K562 (cell line): Measurements from ENCODE around the gene VDR. TPM values are rescaled to one million over a fixed set of nuclear protein-coding genes. Genes with fewer than 3 reads are reported as not detected.

ENCODE experiments used
- ATAC-seq: fragments of 200-7000 bp; cut with Tn5 transposase; 3 replicates; pipeline ENCODE4 v1.9.1; 2020; ENCODE audit warnings: moderate library complexity
- BruUV-seq: library from RNA; stranded (reverse); fragments of 400-500 nt; replicated peaks from 2 replicates; lab custom pipeline; 2021; lab: Mats Ljungman, UMichigan
- CTCF ChIA-PET: fragments of 300-600 bp; formaldehyde crosslinking; extraction: SDS; loops from one replicate; lab custom pipeline; 2021; ENCODE audit warnings: low intra/inter-chr PET ratio; lab: Yijun Ruan, JAX
- POLR2A ChIA-PET: fragments of 300-600, 350-650 bp; sonication (Branson Sonifier 250); formaldehyde crosslinking; extraction: SDS; loops from one replicate; lab custom pipeline; 2021; ENCODE audit warnings: antibody characterized with exemption, inconsistent platforms; lab: Yijun Ruan, JAX
- DNase-seq, 4 experiments: peaks; one replicate each; pipeline versions ENCODE4 v3.0.0 to v3.0.0-alpha.2; 2011 to 2018; ENCODE audit warnings: low spot score in 3 of 4, mixed read lengths in 3 of 4; ENCODE audit errors: extremely low read depth in 1 of 4
- FAIRE-seq: peaks from 2 replicates; lab custom pipeline; 2011; peaks lifted over from hg19 to GRCh38; lab: Jason Lieb, UNC
- H2AFZ ChIP-seq: 2 replicates; pipeline ENCODE4 v1.6.0; 2011; ENCODE audit warnings: low read depth, low read length, control low read depth, inconsistent platforms
- H3K27ac ChIP-seq: fragments of 200-600 bp; 3 replicates; pipeline ENCODE4 v1.8.0; 2011; ENCODE audit warnings: low read depth, mild to moderate bottlenecking, control low read depth, inconsistent platforms, low read length, moderate library complexity, mixed read lengths; ENCODE audit errors: extremely low read depth
- H3K27me3 ChIP-seq, 2 experiments: fragments of 300-600 bp in 1 of 2; 2 replicates in 1 of 2; 3 replicates in 1 of 2; pipeline versions ENCODE4 v1.6.0 to v1.8.0; 2011; ENCODE audit warnings: inconsistent platforms in 2 of 2, low read length in 2 of 2, mild to moderate bottlenecking in 1 of 2, mixed read lengths in 1 of 2, moderate library complexity in 1 of 2; ENCODE audit not compliant: control insufficient read depth in 2 of 2, insufficient read depth in 2 of 2
- H3K36me3 ChIP-seq: fragments of 300-600 bp; 3 replicates; pipeline ENCODE4 v1.8.0; 2011; ENCODE audit warnings: mild to moderate bottlenecking, low read length, inconsistent platforms; ENCODE audit not compliant: control insufficient read depth, insufficient read depth
- H3K4me1 ChIP-seq, 2 experiments: fragments of 200-600 bp in 1 of 2; replicated peaks in 1 of 2; 2 replicates in 1 of 2; 3 replicates in 1 of 2; pipeline versions ENCODE4 v1.5.1 to v1.8.0; 2011; ENCODE audit warnings: inconsistent platforms in 2 of 2, low read length in 2 of 2, mild to moderate bottlenecking in 1 of 2, mixed read lengths in 1 of 2, moderate library complexity in 1 of 2; ENCODE audit not compliant: control insufficient read depth in 2 of 2, insufficient read depth in 2 of 2
- H3K4me2 ChIP-seq: 2 replicates; pipeline ENCODE4 v1.6.1; 2011; ENCODE audit warnings: low read length, control low read depth, inconsistent platforms, mixed read lengths; ENCODE audit not compliant: insufficient read depth
- H3K4me3 ChIP-seq: fragments of 200-600 bp; sonication (generic), shearing (Covaris generic); 2 replicates; pipeline ENCODE4 v1.5.1; 2016; ENCODE audit warnings: control low read depth, inconsistent platforms
- H3K79me2 ChIP-seq: fragments of 200-600 bp; 3 replicates; pipeline ENCODE4 v1.8.0; 2011; ENCODE audit warnings: low read length, inconsistent platforms; ENCODE audit not compliant: control insufficient read depth, insufficient read depth
- H3K9ac ChIP-seq, 2 experiments: 2 replicates each; pipeline versions ENCODE4 v1.6.0 to v1.6.1; 2011; ENCODE audit warnings: low read depth in 2 of 2, low read length in 2 of 2, control low read depth in 1 of 2, inconsistent platforms in 1 of 2, mild to moderate bottlenecking in 1 of 2, mixed read lengths in 1 of 2; ENCODE audit not compliant: insufficient read depth in 1 of 2
- H3K9me1 ChIP-seq: one replicate; pipeline ENCODE4 v1.6.0; 2011; ENCODE audit warnings: inconsistent platforms, mild to moderate bottlenecking, low read length, moderate library complexity; ENCODE audit not compliant: control insufficient read depth, insufficient read depth
- H3K9me3 ChIP-seq: replicated peaks from 2 replicates; pipeline ENCODE4 v1.5.1; 2011; ENCODE audit warnings: low read depth, low read length, inconsistent platforms; ENCODE audit not compliant: control insufficient read depth, insufficient read depth
- H4K20me1 ChIP-seq: replicated peaks from 2 replicates; pipeline ENCODE4 v1.6.1; 2011; ENCODE audit warnings: low read length, inconsistent platforms, mixed read lengths; ENCODE audit not compliant: control insufficient read depth, insufficient read depth
- HOMEZ ChIP-seq: fragments of 250-450 bp; sonication (Bioruptor Pico); IDR thresholded peaks from 2 replicates; pipeline ENCODE4 v1.4.0; 2020; ENCODE audit warnings: mild to moderate bottlenecking, moderate library complexity
- MAFK ChIP-seq: IDR thresholded peaks from 2 replicates; pipeline ENCODE4 v1.6.1; 2011; ENCODE audit warnings: low read length, improper control_type of control experiment
- MEIS2 ChIP-seq: fragments of 450-650 bp; IDR thresholded peaks from 2 replicates; pipeline ENCODE4 v1.6.1; 2014; ENCODE audit warnings: mild to moderate bottlenecking; ENCODE audit not compliant: partially characterized antibody
- MYC ChIP-seq, 2 experiments: fragments of 250-450 bp in 1 of 2; sonication (Bioruptor Pico) in 1 of 2; IDR thresholded peaks; 2 replicates each; pipeline versions ENCODE4 v1.5.1 to v1.6.1; 2012 to 2021; ENCODE audit warnings: low read depth in 2 of 2, borderline replicate concordance in 1 of 2, improper control_type of control experiment in 1 of 2, low read length in 1 of 2, mild to moderate bottlenecking in 1 of 2, moderate library complexity in 1 of 2
- ZNF134 ChIP-seq: fragments of 250-450 bp; sonication (Bioruptor Pico); conservative IDR thresholded peaks from 2 replicates; pipeline ENCODE4 v1.4.0; 2020
- WGBS: fragments of 100-300 bp; shearing (Covaris generic); methylation state at CpG from one replicate; pipeline ENCODE4 v1.1.6; 2016; ENCODE audit warnings: low coverage, mixed read lengths; ENCODE audit not compliant: insufficient coverage; ENCODE audit errors: missing lambda C conversion rate; 5-methylcytosine and 5-hydroxymethylcytosine counted together
- in situ Hi-C: fragments of 300-500 bp; cut with MboI; formaldehyde crosslinking; loops from 4 replicates; pipeline ENCODE4 v1.15.0; 2018; ENCODE audit warnings: inconsistent platforms, mixed read lengths
- intact Hi-C: fragments of 100-400 bp; cut with micrococcal nuclease; formaldehyde crosslinking; loops from 2 replicates; pipeline ENCODE4 v1.14.2; 2022
- polyA plus RNA-seq, 8 experiments: library from polyadenylated mRNA; depleted of rRNA in 4 of 8; stranded (reverse) in 5 of 8; unstranded in 3 of 8; fragments of >200 nt; fragmentation: Nextera tagmentation in 2 of 8; fragmentation: Illumina TruSeq in 1 of 8; extraction: Ambion mirVana in 2 of 8; extraction: Trizol in 1 of 8; gene quantifications; 2 replicates each; pipeline versions ENCODE4 v1.2.1 to v1.2.3, GENCODE V29; 2011 to 2014; ENCODE audit warnings: inconsistent platforms in 1 of 8, missing spikeins in 1 of 8
- total RNA-seq, 7 experiments: library from RNA; depleted of rRNA in 6 of 7; stranded (reverse); fragments of >200 nt in 6 of 7; fragmentation: Illumina TruSeq in 2 of 7; extraction: Trizol in 2 of 7; gene quantifications; 2 replicates each; pipeline versions ENCODE4 v1.2.1 to v1.2.3, GENCODE V29; 2011 to 2021; ENCODE audit warnings: low replicate concordance in 1 of 7

VDR gene
- total and polyA plus RNA-seq, 9 of the 15 experiments (the other 6 are each of a cell fraction or from before 2014, with no cell fraction given): 0.61 to 4.8 (median 2.0) TPM

GRCh38 chr12:47824635-47825034 is 80.2 kb downstream of the VDR start:
- Histone ChIP-seq H3K36me3 (no peaks in the 10 kb centered on the region), H3K4me3 (no peak overlapping the region), H2AFZ (no peak overlapping the region)
- FAIRE-seq: no peak
- in situ Hi-C loops: no loop called here
- intact Hi-C loops: no loop called here
- TF ChIP-seq MAFK (no peak), HOMEZ (no peak), MEIS2 (no peak), ZNF134 (CRISPR knock-in tag) (no peak), MYC (IDR thresholded peaks at IDR 0.05; ENCODE audit: low read depth, low read length) (no peak), MYC (CRISPR knock-in tag; IDR thresholded peaks at IDR 0.05; ENCODE audit: borderline replicate concordance, low read depth) (no peak)
- TF ChIP-seq, all 486 proteins: peak for 0
- H3K79me2 ChIP-seq: peaks cover 15% of the 10 kb centered on the region
- H3K27ac ChIP-seq: no peak overlapping the region
- no peak overlapping the region for H3K9ac ChIP-seq
- CTCF ChIA-PET: no interaction called here
- no peak for DNase-seq
- no peaks in the 10 kb centered on the region for H3K27me3 ChIP-seq
- ATAC-seq: no peak
- no peaks in the 10 kb centered on the region for H4K20me1 ChIP-seq
- 73% methylated on average over 3 of the region's 3 CpGs for WGBS
- H3K4me1 ChIP-seq: peaks cover 34 to 38% of the 10 kb centered on the region in 2 experiments
- POLR2A ChIA-PET: interaction anchor here (0.7 kb wide), 3 partner anchors 44 to 554 kb away, joined by 3 to 4 read pairs (median 3); no protein-coding TSS in a partner anchor
- H3K9me3 ChIP-seq: no peaks in the 10 kb centered on the region
- no peaks in the 10 kb centered on the region for H3K9me1 ChIP-seq
- BruUV-seq: no TSS peak
- H3K4me2 ChIP-seq: no peak overlapping the region
